HCT116 (cell line): ENCODE measurements around the gene PGS1. TPM values are rescaled to one million over a fixed set of nuclear protein-coding genes. Genes with fewer than 3 reads are reported as not detected.

Experiments
- ATAC-seq: fragments of 200-7000 bp; cut with Tn5 transposase; 2 replicates; pipeline ENCODE4 v1.9.1; 2020; ENCODE audit warnings: mild to moderate bottlenecking, moderate library complexity
- BruUV-seq: library from RNA; stranded (reverse); fragments of 400-500 nt; replicated peaks from 2 replicates; lab custom pipeline; 2021; lab: Mats Ljungman, UMichigan
- CTCF ChIA-PET: fragments of 300-600 bp; sonication (Branson Sonifier 250); formaldehyde crosslinking; loops from one replicate; lab custom pipeline; 2021; ENCODE audit warnings: antibody characterized with exemption; lab: Charles Lee
- POLR2A ChIA-PET: fragments of 300-600, 350-600 bp; sonication (Branson Sonifier 250); formaldehyde crosslinking; loops from one replicate; lab custom pipeline; 2021; ENCODE audit warnings: antibody characterized with exemption; lab: Charles Lee
- RAD21 ChIA-PET, 2 experiments: fragments of 300-600 bp; sonication (Branson Sonifier 250); formaldehyde crosslinking; loops; one replicate each; lab custom pipeline; 2023; ENCODE audit warnings: low total read pairs in 2 of 2; ENCODE audit not compliant: uncharacterized antibody in 2 of 2, unreplicated experiment in 2 of 2, low non-redundant PET in 1 of 2; lab: Charles Lee
- DNase-seq: peaks from one replicate; pipeline ENCODE4 v3.0.0-alpha.2; 2010; ENCODE audit warnings: low read depth, low spot score
- H2AFZ ChIP-seq: fragments of 200-600 bp; shearing (Covaris generic), sonication (generic); 2 replicates; pipeline ENCODE4 v1.6.1; 2017; ENCODE audit warnings: low read depth, mixed run types, mixed read lengths, antibody characterized with exemption, low read length; ENCODE audit not compliant: poor library complexity, severe bottlenecking
- H3K27ac ChIP-seq: 2 replicates; pipeline ENCODE4 v1.5.1; 2012; ENCODE audit warnings: low read depth, low read length
- H3K27me3 ChIP-seq: fragments of 200-600 bp; sonication (generic); 2 replicates; pipeline ENCODE4 v1.6.1; 2016; ENCODE audit warnings: mixed run types, low read length, mixed read lengths; ENCODE audit not compliant: insufficient read depth
- H3K36me3 ChIP-seq, 2 experiments: fragments of 200-500 bp in 1 of 2; fragments of 200-600 bp in 1 of 2; sonication (Bioruptor generic) in 1 of 2; sonication (generic) in 1 of 2; 2 replicates each; pipeline versions ENCODE4 v1.5.1 to v1.6.1; 2014 to 2016; ENCODE audit warnings: low read length in 2 of 2, inconsistent platforms in 1 of 2, mixed read lengths in 1 of 2, mixed run types in 1 of 2; ENCODE audit not compliant: insufficient read depth in 2 of 2, control insufficient read depth in 1 of 2
- H3K4me1 ChIP-seq, 2 experiments: fragments of 200-600 bp in 1 of 2; sonication (generic) in 1 of 2; 2 replicates each; pipeline versions ENCODE4 v1.5.1 to v1.6.1; 2012 to 2017; ENCODE audit warnings: low read length in 2 of 2, inconsistent platforms in 1 of 2, mild to moderate bottlenecking in 1 of 2, mixed read lengths in 1 of 2, mixed run types in 1 of 2, moderate library complexity in 1 of 2; ENCODE audit not compliant: insufficient read depth in 2 of 2, control insufficient read depth in 1 of 2
- H3K4me2 ChIP-seq: fragments of 200-600 bp; sonication (generic); 2 replicates; pipeline ENCODE4 v1.6.1; 2017; ENCODE audit warnings: mixed run types, low read length, mixed read lengths
- H3K4me3 ChIP-seq, 2 experiments: fragments of 200-600 bp in 1 of 2; sonication (generic) in 1 of 2; replicated peaks in 1 of 2; 2 replicates each; pipeline ENCODE4 v1.5.1; 2011 to 2016; ENCODE audit warnings: low read length in 2 of 2, control low read depth in 1 of 2, low read depth in 1 of 2, mild to moderate bottlenecking in 1 of 2, mixed read lengths in 1 of 2, mixed run types in 1 of 2
- H3K79me2 ChIP-seq: fragments of 200-600 bp; sonication (generic); 2 replicates; pipeline ENCODE4 v1.6.1; 2017; ENCODE audit warnings: mild to moderate bottlenecking, mixed run types, low read length, moderate library complexity, mixed read lengths; ENCODE audit not compliant: insufficient read depth
- H3K9ac ChIP-seq: fragments of 200-600 bp; sonication (generic); 2 replicates; pipeline ENCODE4 v1.6.1; 2016; ENCODE audit warnings: low read length, mixed read lengths
- H3K9me2 ChIP-seq: fragments of 200-600 bp; sonication (generic), shearing (Covaris generic); 2 replicates; pipeline ENCODE4 v1.6.1; 2017; ENCODE audit warnings: mixed run types, mild to moderate bottlenecking, moderate library complexity; ENCODE audit not compliant: insufficient read depth
- H3K9me3 ChIP-seq, 2 experiments: fragments of 200-500 bp in 1 of 2; fragments of 200-600 bp in 1 of 2; sonication (Bioruptor generic) in 1 of 2; sonication (generic) in 1 of 2; 2 replicates each; pipeline ENCODE4 v1.6.1; 2014 to 2017; ENCODE audit warnings: low read length in 2 of 2, mixed read lengths in 2 of 2, inconsistent platforms in 1 of 2, low read depth in 1 of 2, mild to moderate bottlenecking in 1 of 2, mixed run types in 1 of 2, moderate library complexity in 1 of 2; ENCODE audit not compliant: control insufficient read depth in 1 of 2, insufficient read depth in 1 of 2
- H4K20me1 ChIP-seq: fragments of 200-600 bp; sonication (generic), shearing (Covaris generic); 2 replicates; pipeline ENCODE4 v1.6.1; 2017; ENCODE audit warnings: mixed run types, mild to moderate bottlenecking, moderate library complexity; ENCODE audit not compliant: insufficient read depth
- CBX3 ChIP-seq: IDR thresholded peaks from 2 replicates; pipeline ENCODE4 v1.6.1; 2012; ENCODE audit warnings: low read depth
- CEBPB ChIP-seq: IDR thresholded peaks from 2 replicates; pipeline ENCODE4 v1.6.1; 2012; ENCODE audit warnings: low read depth
- CTCF ChIP-seq, 3 experiments: fragments of 200-600 bp in 1 of 3; sonication (generic) in 1 of 3; IDR thresholded peaks in 2 of 3; conservative IDR thresholded peaks in 1 of 3; 2 replicates each; pipeline ENCODE4 v1.5.1; 2012 to 2017; ENCODE audit warnings: low read depth in 2 of 3, low read length in 2 of 3, antibody characterized with exemption in 1 of 3, borderline replicate concordance in 1 of 3, control low read depth in 1 of 3, mild to moderate bottlenecking in 1 of 3, mixed read lengths in 1 of 3, mixed run types in 1 of 3, moderate library complexity in 1 of 3; ENCODE audit not compliant: insufficient read depth in 1 of 3
- EGR1 ChIP-seq: IDR thresholded peaks from 2 replicates; pipeline ENCODE4 v1.6.1; 2012; ENCODE audit warnings: low read depth
- EZH2 ChIP-seq: fragments of 200-600 bp; sonication (generic); IDR thresholded peaks from 2 replicates; pipeline ENCODE4 v1.6.1; 2017; ENCODE audit warnings: antibody characterized with exemption, mixed run types
- EZH2phosphoT487 ChIP-seq: fragments of 200-600 bp; IDR thresholded peaks from 2 replicates; pipeline ENCODE4 v1.6.1; 2018; ENCODE audit warnings: antibody characterized with exemption, borderline replicate concordance
- POLR2A ChIP-seq: IDR thresholded peaks from 2 replicates; pipeline ENCODE4 v1.7.0; 2011; ENCODE audit warnings: borderline replicate concordance; ENCODE audit not compliant: insufficient read depth, insufficient read length; ENCODE audit errors: extremely low read depth
- POLR2AphosphoS5 ChIP-seq: IDR thresholded peaks from 2 replicates; pipeline ENCODE4 v1.6.1; 2011; ENCODE audit warnings: mild to moderate bottlenecking, low read depth, low read length, moderate library complexity
- RAD21 ChIP-seq: IDR thresholded peaks from 2 replicates; pipeline ENCODE4 v1.6.1; 2012; ENCODE audit warnings: low read depth, mild to moderate bottlenecking
- SIN3A ChIP-seq: IDR thresholded peaks from 2 replicates; pipeline ENCODE4 v1.6.1; 2012; ENCODE audit warnings: low read depth
- SRF ChIP-seq: IDR thresholded peaks from 2 replicates; pipeline ENCODE4 v1.6.1; 2012; ENCODE audit warnings: low read depth
- TCF7L2 ChIP-seq: IDR thresholded peaks from 2 replicates; pipeline ENCODE4 v1.7.0; 2011; ENCODE audit warnings: borderline replicate concordance, inconsistent platforms; ENCODE audit not compliant: insufficient read depth, insufficient read length; ENCODE audit errors: extremely low read depth
- YY1 ChIP-seq: IDR thresholded peaks from 2 replicates; pipeline ENCODE4 v1.6.1; 2011; ENCODE audit warnings: low read length, low read depth, moderate library complexity, mild to moderate bottlenecking; ENCODE audit not compliant: insufficient replicate concordance; ENCODE audit errors: extremely low read depth
- ZFX ChIP-seq: fragments of 450-650 bp; IDR thresholded peaks from 2 replicates; pipeline ENCODE4 v1.6.1; 2017
- ZNF274 ChIP-seq: fragments of 200-500 bp; sonication (Bioruptor generic); IDR thresholded peaks from 2 replicates; pipeline ENCODE4 v1.6.1; 2014; ENCODE audit warnings: mild to moderate bottlenecking, low read depth, low read length, inconsistent platforms
- intact Hi-C: fragments of 100-400 bp; cut with micrococcal nuclease; formaldehyde crosslinking; loops from 2 replicates; pipeline ENCODE4 v1.10.0; 2022
- total RNA-seq: library from RNA; stranded (reverse); gene quantifications from one replicate; pipeline ENCODE4 v1.2.1, GENCODE V29; 2021; ENCODE audit not compliant: unreplicated experiment
- TF ChIP-seq, protein P1 (sequence below): IDR thresholded peaks from 2 replicates; pipeline ENCODE4 v1.6.1; 2011; ENCODE audit warnings: mild to moderate bottlenecking, low read length, moderate library complexity; ENCODE audit not compliant: insufficient replicate concordance; ENCODE audit errors: extremely low read depth
- TF ChIP-seq, protein P2 (sequence below): IDR thresholded peaks from 2 replicates; pipeline ENCODE4 v1.6.1; 2012
- TF ChIP-seq, protein P3 (sequence below): IDR thresholded peaks from 2 replicates; pipeline ENCODE4 v1.6.1; 2012

PGS1 gene
- total RNA-seq, 1 experiment from 2014 or later: 44.4 TPM

DNA sequence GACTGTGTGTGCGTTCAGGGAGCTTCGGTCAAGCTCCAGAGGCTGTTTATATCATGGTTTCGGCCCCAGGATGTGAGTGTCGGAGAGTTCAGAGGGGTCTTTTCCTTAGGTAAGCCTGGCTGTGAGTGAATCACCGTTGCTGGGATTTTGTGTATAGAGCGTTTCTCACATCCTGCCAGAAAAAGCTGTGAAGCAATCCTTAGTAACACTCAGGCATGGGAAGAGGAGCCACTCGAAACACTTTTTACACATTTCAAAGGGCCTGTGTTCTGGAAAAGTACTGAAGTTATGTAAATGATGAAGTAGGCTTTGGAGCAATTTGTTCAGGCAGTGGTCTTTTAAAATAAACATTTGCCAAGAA, 662 bp downstream of the PGS1 start:
- no peaks in the 10 kb centered on the region for H3K27me3 ChIP-seq
- ChIA-PET CTCF (no interaction called here), POLR2A (interaction anchor here (1.7 kb wide), 1 partner anchor 18 kb away, joined by 3 read pairs; no protein-coding TSS in a partner anchor), RAD21 (no interaction called here)
- peaks cover 56% of the 10 kb centered on the region for H3K79me2 ChIP-seq
- ATAC-seq: no peak
- peaks cover 13% of the 10 kb centered on the region; the same call in 1 of the 2 replicates for H4K20me1 ChIP-seq
- H3K4me2 ChIP-seq: peak overlapping the region; percentile 77
- intact Hi-C loops: no loop called here
- H2AFZ ChIP-seq: no peak overlapping the region
- peaks cover 16 to 36% of the 10 kb centered on the region in 2 experiments for H3K4me1 ChIP-seq
- peaks cover 0 to 5% of the 10 kb centered on the region in 2 experiments; a peak in 2 of 4 replicates for H3K36me3 ChIP-seq
- no peak for DNase-seq
- H3K4me3 ChIP-seq: peak overlapping the region; percentile 62 to 86
- TF ChIP-seq EZH2: no peak
- no peak for TF ChIP-seq CTCF (IDR thresholded peaks at IDR 0.05 in 2 of 3, conservative IDR thresholded peaks at IDR 0.05 in 1 of 3; ENCODE audit: borderline replicate concordance in 1 of 3, insufficient read depth in 1 of 3, low read depth in 2 of 3, low read length in 2 of 3)
- TF ChIP-seq CBX3: no peak
- TF ChIP-seq RAD21: no peak
- no peak for TF ChIP-seq ZNF274
- no peak for TF ChIP-seq POLR2AphosphoS5
- no peak for TF ChIP-seq EGR1
- TF ChIP-seq POLR2A: no peak
- TF ChIP-seq, all 23 proteins: peak for 0
- Histone ChIP-seq H3K27ac (peak overlapping the region; percentile 63), H3K9ac (peak overlapping the region; percentile 85), H3K9me3 (no peaks in the 10 kb centered on the region), H3K9me2 (no peaks in the 10 kb centered on the region)
- TSS peak; percentile 55 for BruUV-seq

- no peak overlapping the region for H3K27ac ChIP-seq
- DNase-seq (no peak), ATAC-seq (no peak)
- H3K36me3 ChIP-seq: peaks cover 2 to 5% of the 10 kb centered on the region in 2 experiments; a peak in 2 of 4 replicates
- ChIA-PET CTCF (no interaction called here), RAD21 (no interaction called here), POLR2A (interaction anchor here (0.9 kb wide), 1 partner anchor 12 kb away, joined by 3 read pairs; no protein-coding TSS in a partner anchor)
- H3K4me2 ChIP-seq: peak overlapping the region; percentile 77; the same call in 1 of the 2 replicates
- H3K9ac ChIP-seq: no peak overlapping the region
- no peaks in the 10 kb centered on the region for H3K9me3 ChIP-seq
- peaks cover 68% of the 10 kb centered on the region for H3K79me2 ChIP-seq
- intact Hi-C loops: no loop called here
- no peak overlapping the region for H2AFZ ChIP-seq
- no peak overlapping the region for H3K4me3 ChIP-seq
- no peaks in the 10 kb centered on the region for H3K27me3 ChIP-seq
- BruUV-seq: TSS peak; percentile 39
- peaks cover 16 to 36% of the 10 kb centered on the region in 2 experiments for H3K4me1 ChIP-seq
- H3K9me2 ChIP-seq: no peaks in the 10 kb centered on the region
- H4K20me1 ChIP-seq: peaks cover 13% of the 10 kb centered on the region; the same call in 1 of the 2 replicates
- TF ChIP-seq SIN3A (no peak), SRF (no peak), CEBPB (no peak), ZFX (no peak), TCF7L2 (no peak), EZH2phosphoT487 (no peak), CBX3 (no peak), YY1 (no peak)
- TF ChIP-seq, protein P1, sequence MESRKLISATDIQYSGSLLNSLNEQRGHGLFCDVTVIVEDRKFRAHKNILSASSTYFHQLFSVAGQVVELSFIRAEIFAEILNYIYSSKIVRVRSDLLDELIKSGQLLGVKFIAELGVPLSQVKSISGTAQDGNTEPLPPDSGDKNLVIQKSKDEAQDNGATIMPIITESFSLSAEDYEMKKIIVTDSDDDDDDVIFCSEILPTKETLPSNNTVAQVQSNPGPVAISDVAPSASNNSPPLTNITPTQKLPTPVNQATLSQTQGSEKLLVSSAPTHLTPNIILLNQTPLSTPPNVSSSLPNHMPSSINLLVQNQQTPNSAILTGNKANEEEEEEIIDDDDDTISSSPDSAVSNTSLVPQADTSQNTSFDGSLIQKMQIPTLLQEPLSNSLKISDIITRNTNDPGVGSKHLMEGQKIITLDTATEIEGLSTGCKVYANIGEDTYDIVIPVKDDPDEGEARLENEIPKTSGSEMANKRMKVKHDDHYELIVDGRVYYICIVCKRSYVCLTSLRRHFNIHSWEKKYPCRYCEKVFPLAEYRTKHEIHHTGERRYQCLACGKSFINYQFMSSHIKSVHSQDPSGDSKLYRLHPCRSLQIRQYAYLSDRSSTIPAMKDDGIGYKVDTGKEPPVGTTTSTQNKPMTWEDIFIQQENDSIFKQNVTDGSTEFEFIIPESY: no peak
- TF ChIP-seq, protein P2, sequence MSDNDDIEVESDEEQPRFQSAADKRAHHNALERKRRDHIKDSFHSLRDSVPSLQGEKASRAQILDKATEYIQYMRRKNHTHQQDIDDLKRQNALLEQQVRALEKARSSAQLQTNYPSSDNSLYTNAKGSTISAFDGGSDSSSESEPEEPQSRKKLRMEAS: no peak
- TF ChIP-seq, protein P3, sequence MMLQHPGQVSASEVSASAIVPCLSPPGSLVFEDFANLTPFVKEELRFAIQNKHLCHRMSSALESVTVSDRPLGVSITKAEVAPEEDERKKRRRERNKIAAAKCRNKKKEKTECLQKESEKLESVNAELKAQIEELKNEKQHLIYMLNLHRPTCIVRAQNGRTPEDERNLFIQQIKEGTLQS: no peak
Observed at GRCh38 chr17:78380370-78380769, 1.9 kb downstream of the PGS1 start.
